Transverse colon (tissue), 4 donors: Measurements from ENCODE around the gene SYNGR2. TPM values are rescaled to one million over a fixed set of nuclear protein-coding genes. Genes with fewer than 3 reads are reported as not detected.
"Not testable (repeated sequence)": the region's sequence is repeated elsewhere in the genome, so short reads cannot be mapped to it uniquely, and the experiment has no call there.

ENCODE experiments used
- DNase-seq: peaks from one replicate; pipeline ENCODE4 v3.0.0-alpha.2; 2019
- H3K27ac ChIP-seq, 4 donors: fragments of 200-600 bp; sonication (generic); 2 replicates each; pipeline ENCODE4 v1.5.1; 2016 to 2018; ENCODE audit warnings: inconsistent platforms in 4 of 4
- H3K27me3 ChIP-seq: fragments of 200-600 bp; sonication (generic); 2 replicates; pipeline ENCODE4 v1.5.1; 2017; ENCODE audit warnings: inconsistent platforms
- H3K36me3 ChIP-seq, 4 donors: fragments of 200-600 bp; sonication (generic); 2 replicates each; pipeline ENCODE4 v1.5.1; 2017 to 2019; ENCODE audit warnings: inconsistent platforms in 4 of 4
- H3K4me1 ChIP-seq, 4 donors: fragments of 200-600 bp; sonication (generic); 2 replicates each; pipeline ENCODE4 v1.5.1; 2017 to 2020; ENCODE audit warnings: inconsistent platforms in 4 of 4
- H3K4me3 ChIP-seq, 4 donors: fragments of 200-600 bp; sonication (generic); 1 replicate in 1 of 4; 2 replicates in 3 of 4; pipeline versions ENCODE4 v1.5.1 to v1.6.1; 2017 to 2019; ENCODE audit warnings: inconsistent platforms in 4 of 4
- H3K9me3 ChIP-seq, 2 donors: fragments of 200-600 bp; sonication (generic); 2 replicates each; pipeline ENCODE4 v1.5.1; 2017 to 2019; ENCODE audit warnings: inconsistent platforms in 2 of 2
- CTCF ChIP-seq, 5 experiments: fragments of 200-600 bp in 3 of 5; fragments of 450-650 bp in 2 of 5; sonication (generic) in 3 of 5; IDR thresholded peaks; 1 replicate in 2 of 5; 2 replicates in 3 of 5; pipeline ENCODE4 v1.5.1; 2016 to 2017; ENCODE audit warnings: antibody characterized with exemption in 5 of 5, inconsistent platforms in 3 of 5, mild to moderate bottlenecking in 2 of 5, moderate library complexity in 1 of 5
- EP300 ChIP-seq: sonication (generic); formaldehyde crosslinking; IDR thresholded peaks from one replicate; pipeline ENCODE4 v1.6.1; 2017; ENCODE audit warnings: antibody characterized with exemption, low read depth
- POLR2A ChIP-seq: fragments of 450-650 bp; IDR thresholded peaks from one replicate; pipeline ENCODE4 v1.6.1; 2016; ENCODE audit warnings: antibody characterized with exemption, mild to moderate bottlenecking, moderate library complexity
- POLR2AphosphoS5 ChIP-seq, 3 donors: sonication (generic); formaldehyde crosslinking; IDR thresholded peaks; one replicate each; pipeline ENCODE4 v1.6.1; 2016; ENCODE audit warnings: antibody characterized with exemption in 3 of 3
- WGBS, 2 donors: methylation state at CpG; one replicate each; pipeline ENCODE4 v1.1.5; 2018; ENCODE audit warnings: low coverage in 1 of 2; 5-methylcytosine and 5-hydroxymethylcytosine counted together
- in situ Hi-C, 4 donors: fragments of 200-750 bp; cut with MboI; loops; one replicate each; pipeline versions ENCODE4 v1.15.0 to v1.15.1; 2017; ENCODE audit warnings: low sequenced_read_pairs in 3 of 4, low pct_ligation_motif_present in 1 of 4, low pct_unique_long_range_greater_than_20kb in 1 of 4
- intact Hi-C: fragments of 100-400 bp; cut with DNase I; formaldehyde crosslinking; loops from one replicate; pipeline ENCODE4 v1.15.1; 2023; ENCODE audit warnings: low total_unique reads
- total RNA-seq, 4 donors: library from RNA; depleted of rRNA; stranded (reverse); fragments of >200 nt; gene quantifications; one replicate each; pipeline ENCODE4 v1.1.0, GENCODE V29; 2016

SYNGR2 gene
- total RNA-seq, 4 donors from 2014 or later = 102 to 121 (median 106) TPM

DNA sequence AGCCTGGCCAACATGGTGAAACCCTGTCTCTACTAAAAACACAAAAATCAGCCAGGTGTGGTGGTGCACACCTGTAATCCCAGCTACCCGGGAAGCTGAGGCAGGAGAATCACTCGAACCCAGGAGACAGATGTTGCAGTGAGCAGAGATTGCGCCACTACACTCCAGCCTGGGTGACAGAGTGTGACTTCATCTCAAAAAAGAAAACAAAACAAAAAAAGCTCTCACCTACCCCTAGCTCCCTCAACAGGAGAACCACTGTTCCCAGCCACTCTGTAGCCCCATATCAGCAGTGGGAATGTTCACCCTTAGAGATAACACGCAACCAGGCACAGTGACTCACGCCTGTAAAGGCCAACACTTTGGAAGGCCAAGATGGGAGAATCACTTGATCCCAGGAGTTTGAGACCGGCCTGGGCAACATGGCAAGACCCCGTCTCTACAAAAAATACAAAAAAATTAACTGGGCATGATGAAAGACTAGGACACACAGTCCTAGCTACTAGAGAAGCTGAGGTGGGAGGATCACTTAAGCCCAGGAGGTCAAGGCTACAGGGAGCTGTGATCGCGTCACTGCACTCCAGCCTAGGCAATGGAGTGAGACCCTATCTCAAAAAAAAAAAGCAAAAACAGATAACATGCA lies 32.4 kb upstream of the SYNGR2 start:
- no peak for TF ChIP-seq EP300
- no peak for TF ChIP-seq CTCF (IDR thresholded peaks at IDR 0.05)
- TF ChIP-seq POLR2AphosphoS5 (IDR thresholded peaks at IDR 0.05) = no peak
- TF ChIP-seq POLR2A = no peak
- Histone ChIP-seq H3K36me3 (no peaks in the 10 kb centered on the region), H3K4me3 (no peak overlapping the region), H3K9me3 (no peaks in the 10 kb centered on the region), H3K27me3 (peaks cover 12% of the 10 kb centered on the region), H3K27ac (no peak overlapping the region), H3K4me1 (peaks cover 8 to 37% (median 25%) of the 10 kb centered on the region in 4 donors)
- 92 to 96% methylated on average over 4 to 9 of the region's 9 CpGs for WGBS, 2 donors
- DNase-seq = no peak
- in situ Hi-C loops = no loop called here
- intact Hi-C loops = no loop called here

- H3K27ac ChIP-seq = no peak overlapping the region
- no peaks in the 10 kb centered on the region for H3K27me3 ChIP-seq
- intact Hi-C loops (no loop called here), in situ Hi-C loops (no loop called here)
- no peaks in the 10 kb centered on the region for H3K36me3 ChIP-seq
- peaks cover 0 to 39% (median 21%) of the 10 kb centered on the region in 4 donors for H3K4me1 ChIP-seq
- 61% methylated on average over 17 of the region's 26 CpGs; no CpG with 5 or more reads in 1 of the 2 donors for WGBS, 2 donors
- H3K4me3 ChIP-seq = no peak overlapping the region
- TF ChIP-seq POLR2A = no peak
- TF ChIP-seq POLR2AphosphoS5 (IDR thresholded peaks at IDR 0.05) = no peak
- no peak for TF ChIP-seq EP300
- TF ChIP-seq CTCF (IDR thresholded peaks at IDR 0.05) = peak in 3 of 5 experiments; percentile 12 to 23 (median 19)
- H3K9me3 ChIP-seq = no peaks in the 10 kb centered on the region
- DNase-seq = peak; percentile 32
Observed at GRCh38 chr17:78137392-78138203, 30.8 kb upstream of the SYNGR2 start.

- H3K9me3 ChIP-seq = no peaks in the 10 kb centered on the region
- no peak overlapping the region for H3K4me3 ChIP-seq
- no peak for TF ChIP-seq EP300
- no peak for TF ChIP-seq POLR2AphosphoS5 (IDR thresholded peaks at IDR 0.05)
- no peak for TF ChIP-seq POLR2A
- no peak for TF ChIP-seq CTCF (IDR thresholded peaks at IDR 0.05)
- no peaks in the 10 kb centered on the region for H3K27me3 ChIP-seq
- peaks cover 0 to 37% (median 21%) of the 10 kb centered on the region in 4 donors for H3K4me1 ChIP-seq
- no peak for DNase-seq
- no peak overlapping the region for H3K27ac ChIP-seq
- intact Hi-C loops = no loop called here
- in situ Hi-C loops = no loop called here
- no peaks in the 10 kb centered on the region for H3K36me3 ChIP-seq
- 87% methylated on average over 16 of the region's 17 CpGs; no CpG with 5 or more reads in 1 of the 2 donors for WGBS, 2 donors
Observed at GRCh38 chr17:78138204-78139060, 29.9 kb upstream of the SYNGR2 start.

- Histone ChIP-seq H3K4me1 (peaks cover 12 to 51% (median 35%) of the 10 kb centered on the region in 4 donors), H3K27ac (peak overlapping the region; percentile 44 to 79 (median 62))
- H3K27me3 ChIP-seq, H3K36me3 ChIP-seq, H3K4me3 ChIP-seq, intact Hi-C loops, H3K9me3 ChIP-seq, in situ Hi-C loops, DNase-seq: not testable (repeated sequence)
- WGBS, 2 donors = 71 to 80% methylated on average over 3 to 12 of the region's 12 CpGs
Observed at GRCh38 chr17:78139861-78140168, 28.6 kb upstream of the SYNGR2 start.
